CD4-positive, alpha-beta T cell (primary cell): ENCODE results near the gene PTGR1. TPM values are rescaled to one million over a fixed set of nuclear protein-coding genes. Genes with fewer than 3 reads are reported as not detected.

Source experiments
- ATAC-seq: fragments of 200-7000 bp; cut with Tn5 transposase; one replicate; pipeline ENCODE4 v1.10.0; 2022; ENCODE audit warnings: mild to moderate bottlenecking; ENCODE audit not compliant: poor library complexity
- CTCF ChIA-PET: fragments of 350-600 bp; sonication (Branson Sonifier 250); formaldehyde crosslinking; loops from one replicate; lab custom pipeline; 2021; ENCODE audit warnings: antibody characterized with exemption, inconsistent platforms; lab: Charles Lee
- POLR2A ChIA-PET: fragments of 350-600 bp; sonication (Branson Sonifier 250); formaldehyde crosslinking; loops from one replicate; lab custom pipeline; 2021; ENCODE audit warnings: antibody characterized with exemption, inconsistent platforms; lab: Charles Lee
- DNase-seq, 14 experiments: peaks; one replicate each; pipeline ENCODE4 v3.0.0-alpha.2; 2013 to 2020; ENCODE audit warnings: mixed read lengths in 2 of 14
- H3K27ac ChIP-seq, 2 donors: one replicate each; pipeline versions ENCODE4 v1.5.1 to v1.7.0; 2013; ENCODE audit warnings: low read length in 2 of 2, low read depth in 1 of 2, mild to moderate bottlenecking in 1 of 2
- H3K27me3 ChIP-seq, 2 experiments: 1 replicate in 1 of 2; 2 replicates in 1 of 2; pipeline versions ENCODE4 v1.6.1 to v1.7.0; 2013; ENCODE audit warnings: low read length in 2 of 2, control low read depth in 1 of 2, mild to moderate bottlenecking in 1 of 2, moderate library complexity in 1 of 2; ENCODE audit not compliant: insufficient read depth in 2 of 2, control insufficient read depth in 1 of 2
- H3K36me3 ChIP-seq: one replicate; pipeline ENCODE4 v1.6.1; 2013; ENCODE audit warnings: low read length, control low read depth; ENCODE audit not compliant: insufficient read depth
- H3K4me1 ChIP-seq: one replicate; pipeline ENCODE4 v1.6.1; 2013; ENCODE audit warnings: low read length, control low read depth; ENCODE audit not compliant: insufficient read depth
- H3K4me3 ChIP-seq: one replicate; pipeline ENCODE4 v1.5.1; 2013; ENCODE audit warnings: mild to moderate bottlenecking, low read length, moderate library complexity
- H3K9me3 ChIP-seq, 2 experiments: 1 replicate in 1 of 2; 2 replicates in 1 of 2; pipeline versions ENCODE4 v1.6.1 to v1.7.0; 2013; ENCODE audit warnings: low read length in 2 of 2, mild to moderate bottlenecking in 2 of 2, control low read depth in 1 of 2, moderate library complexity in 1 of 2; ENCODE audit not compliant: control insufficient read depth in 1 of 2, insufficient read depth in 1 of 2
- H3K27ac Mint-ChIP-seq: one replicate; pipeline ENCODE4 v1.8.0; 2020; ENCODE audit warnings: mixed read lengths
- H3K27me3 Mint-ChIP-seq: one replicate; pipeline ENCODE4 v1.8.0; 2021; ENCODE audit warnings: mixed read lengths
- H3K36me3 Mint-ChIP-seq: one replicate; pipeline ENCODE4 v1.8.0; 2021; ENCODE audit warnings: low read depth, mixed read lengths
- H3K4me1 Mint-ChIP-seq: one replicate; pipeline ENCODE4 v1.8.0; 2021; ENCODE audit warnings: low read depth, mixed read lengths
- H3K4me3 Mint-ChIP-seq: one replicate; pipeline ENCODE4 v1.8.0; 2020; ENCODE audit warnings: mild to moderate bottlenecking, mixed read lengths
- H3K9me3 Mint-ChIP-seq: one replicate; pipeline ENCODE4 v1.8.0; 2020; ENCODE audit warnings: mixed read lengths
- intact Hi-C, 2 experiments: fragments of 100-400 bp; cut with DNase I in 1 of 2; cut with micrococcal nuclease in 1 of 2; formaldehyde crosslinking; loops; one replicate each; pipeline versions ENCODE4 v1.15.1 to v1.9.0; 2023 to 2025; cut with DNase I, micrococcal nuclease
- total RNA-seq, 174 experiments: library from RNA in 2 of 174; stranded (reverse) in 2 of 174; gene quantifications; one replicate each; pipeline ENCODE4 v1.2.3 and lab custom pipeline; 2021 to 2026
- TF ChIP-seq, protein P1 (sequence below): fragments of 200-600 bp; IDR thresholded peaks from one replicate; pipeline ENCODE4 v1.8.0; 2022; ENCODE audit warnings: antibody characterized with exemption, mild to moderate bottlenecking

The PTGR1 gene
- total RNA-seq, 2 experiments from 2014 or later: 0.36 TPM; not detected in 1

DNA sequence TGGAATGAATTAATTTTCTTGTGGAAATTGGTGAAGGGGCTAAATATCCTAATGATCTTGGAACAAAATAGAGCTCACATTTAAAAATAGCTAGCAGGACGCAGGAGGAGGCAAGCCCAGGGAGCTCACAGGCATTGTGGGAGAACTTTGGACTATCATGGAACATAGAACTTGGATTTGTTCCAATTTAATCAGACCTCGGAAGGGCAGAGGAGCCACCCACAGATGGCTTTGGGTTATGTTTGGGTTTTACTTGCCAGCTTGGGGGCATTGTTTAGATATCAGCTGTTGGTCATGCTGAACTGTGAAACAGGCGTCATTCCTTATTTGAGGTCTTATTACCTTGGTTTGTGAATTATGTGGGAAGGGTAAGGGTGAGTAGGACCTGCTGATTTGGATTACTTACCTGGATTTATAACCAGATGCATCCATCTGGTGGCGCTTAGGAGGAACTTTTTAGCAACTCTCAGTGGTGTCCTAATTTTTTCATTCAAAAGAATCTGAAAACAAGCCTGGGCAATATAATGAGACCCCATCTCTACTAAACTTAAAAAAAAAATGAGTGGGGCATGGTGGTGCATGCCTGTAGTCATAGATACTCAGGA is 14.1 kb upstream of the PTGR1 start:
- Histone ChIP-seq H3K27ac (no peak overlapping the region), H3K9me3 (no peaks in the 10 kb centered on the region), H3K27me3 (peaks cover 0 to 18% of the 10 kb centered on the region in 2 experiments), H3K4me1 (no peaks in the 10 kb centered on the region), H3K36me3 (no peaks in the 10 kb centered on the region), H3K4me3 (no peak overlapping the region)
- ChIA-PET CTCF (interaction anchor here (1.5 kb wide), 1 partner anchor 8 kb away, joined by 4 read pairs; no protein-coding TSS in a partner anchor), POLR2A (no interaction called here)
- TF ChIP-seq, protein P1, sequence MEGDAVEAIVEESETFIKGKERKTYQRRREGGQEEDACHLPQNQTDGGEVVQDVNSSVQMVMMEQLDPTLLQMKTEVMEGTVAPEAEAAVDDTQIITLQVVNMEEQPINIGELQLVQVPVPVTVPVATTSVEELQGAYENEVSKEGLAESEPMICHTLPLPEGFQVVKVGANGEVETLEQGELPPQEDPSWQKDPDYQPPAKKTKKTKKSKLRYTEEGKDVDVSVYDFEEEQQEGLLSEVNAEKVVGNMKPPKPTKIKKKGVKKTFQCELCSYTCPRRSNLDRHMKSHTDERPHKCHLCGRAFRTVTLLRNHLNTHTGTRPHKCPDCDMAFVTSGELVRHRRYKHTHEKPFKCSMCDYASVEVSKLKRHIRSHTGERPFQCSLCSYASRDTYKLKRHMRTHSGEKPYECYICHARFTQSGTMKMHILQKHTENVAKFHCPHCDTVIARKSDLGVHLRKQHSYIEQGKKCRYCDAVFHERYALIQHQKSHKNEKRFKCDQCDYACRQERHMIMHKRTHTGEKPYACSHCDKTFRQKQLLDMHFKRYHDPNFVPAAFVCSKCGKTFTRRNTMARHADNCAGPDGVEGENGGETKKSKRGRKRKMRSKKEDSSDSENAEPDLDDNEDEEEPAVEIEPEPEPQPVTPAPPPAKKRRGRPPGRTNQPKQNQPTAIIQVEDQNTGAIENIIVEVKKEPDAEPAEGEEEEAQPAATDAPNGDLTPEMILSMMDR: no peak
- Mint-ChIP-seq H3K27me3 (peaks cover 52% of the 10 kb centered on the region), H3K4me1 (no peaks in the 10 kb centered on the region), H3K9me3 (no peaks in the 10 kb centered on the region), H3K4me3 (no peak overlapping the region), H3K27ac (no peak overlapping the region), H3K36me3 (no peaks in the 10 kb centered on the region)
- ATAC-seq (no peak), DNase-seq (no peak)
- intact Hi-C loops: no loop called here

DNA sequence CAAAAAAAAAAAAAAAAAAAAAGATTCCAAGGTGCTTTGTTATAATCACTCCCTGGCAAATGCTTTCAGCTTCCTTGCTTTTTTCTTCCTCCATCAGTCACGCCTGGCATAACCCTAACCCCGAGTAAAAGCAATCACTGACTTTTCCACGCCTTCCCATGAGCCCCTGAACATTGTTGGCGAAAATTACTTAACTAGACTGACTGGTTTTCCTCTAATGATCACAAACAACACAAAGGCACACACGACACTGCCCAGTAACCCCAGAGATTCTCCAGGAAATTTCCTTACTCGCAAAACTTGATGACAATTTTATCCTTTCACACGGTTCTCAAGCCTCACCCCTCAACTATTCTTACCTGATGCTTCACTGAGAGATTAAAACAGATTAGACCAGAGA is 11.4 kb upstream of the PTGR1 start:
- Histone ChIP-seq H3K9me3 (no peaks in the 10 kb centered on the region), H3K36me3 (no peaks in the 10 kb centered on the region), H3K4me1 (no peaks in the 10 kb centered on the region), H3K27ac (no peak overlapping the region), H3K4me3 (no peak overlapping the region), H3K27me3 (peaks cover 0 to 18% of the 10 kb centered on the region in 2 experiments)
- TF ChIP-seq, protein P1: no peak
- intact Hi-C loops: no loop called here
- ChIA-PET CTCF (interaction anchor here (1.1 kb wide), 1 partner anchor 14 kb away, joined by 3 read pairs; no protein-coding TSS in a partner anchor), POLR2A (interaction anchor here (1.1 kb wide), 1 partner anchor 13 kb away, joined by 3 read pairs; no protein-coding TSS in a partner anchor)
- H3K36me3 Mint-ChIP-seq: no peaks in the 10 kb centered on the region
- H3K4me3 Mint-ChIP-seq: no peak overlapping the region
- peaks cover 49% of the 10 kb centered on the region for H3K27me3 Mint-ChIP-seq
- H3K4me1 Mint-ChIP-seq: no peaks in the 10 kb centered on the region
- no peaks in the 10 kb centered on the region for H3K9me3 Mint-ChIP-seq
- no peak for ATAC-seq
- no peak overlapping the region for H3K27ac Mint-ChIP-seq
- no peak for DNase-seq

DNA sequence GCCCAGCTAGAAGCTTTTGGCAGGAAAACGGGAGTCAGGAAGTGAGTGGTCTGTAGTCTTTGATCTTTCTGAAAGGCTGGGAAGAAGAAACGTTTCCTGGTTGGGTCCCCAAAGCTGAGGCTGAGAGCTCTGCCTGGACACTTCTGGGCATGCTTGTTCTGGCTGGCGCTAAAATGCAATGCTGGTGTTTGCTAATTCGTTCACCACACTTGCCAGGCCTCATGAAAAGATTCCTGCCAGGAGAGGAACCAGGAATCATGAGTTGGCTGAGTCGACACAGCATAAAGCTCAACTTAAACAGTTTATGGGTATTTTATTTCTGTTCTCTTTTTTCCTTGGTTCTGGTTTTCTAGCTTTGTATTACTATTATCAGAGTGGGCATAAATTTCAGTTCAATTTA is 10.7 kb upstream of the PTGR1 start:
- ATAC-seq (no peak), DNase-seq (no peak)
- Histone ChIP-seq H3K36me3 (no peaks in the 10 kb centered on the region), H3K9me3 (no peaks in the 10 kb centered on the region), H3K4me3 (no peak overlapping the region), H3K27ac (no peak overlapping the region), H3K4me1 (no peaks in the 10 kb centered on the region), H3K27me3 (peaks cover 0 to 14% of the 10 kb centered on the region in 2 experiments)
- H3K4me3 Mint-ChIP-seq: no peak overlapping the region
- TF ChIP-seq, protein P1: no peak
- ChIA-PET CTCF (interaction anchor here (1.1 kb wide), 1 partner anchor 13 kb away, joined by 3 read pairs; no protein-coding TSS in a partner anchor), POLR2A (interaction anchor here (1.1 kb wide), 1 partner anchor 12 kb away, joined by 3 read pairs; no protein-coding TSS in a partner anchor)
- intact Hi-C loops: no loop called here
- H3K4me1 Mint-ChIP-seq: no peaks in the 10 kb centered on the region
- H3K9me3 Mint-ChIP-seq: no peaks in the 10 kb centered on the region
- no peak overlapping the region for H3K27ac Mint-ChIP-seq
- peaks cover 47% of the 10 kb centered on the region for H3K27me3 Mint-ChIP-seq
- no peaks in the 10 kb centered on the region for H3K36me3 Mint-ChIP-seq
